Measurements from ENCODE around the gene ARFGAP2.

Gene ARFGAP2

DNA sequence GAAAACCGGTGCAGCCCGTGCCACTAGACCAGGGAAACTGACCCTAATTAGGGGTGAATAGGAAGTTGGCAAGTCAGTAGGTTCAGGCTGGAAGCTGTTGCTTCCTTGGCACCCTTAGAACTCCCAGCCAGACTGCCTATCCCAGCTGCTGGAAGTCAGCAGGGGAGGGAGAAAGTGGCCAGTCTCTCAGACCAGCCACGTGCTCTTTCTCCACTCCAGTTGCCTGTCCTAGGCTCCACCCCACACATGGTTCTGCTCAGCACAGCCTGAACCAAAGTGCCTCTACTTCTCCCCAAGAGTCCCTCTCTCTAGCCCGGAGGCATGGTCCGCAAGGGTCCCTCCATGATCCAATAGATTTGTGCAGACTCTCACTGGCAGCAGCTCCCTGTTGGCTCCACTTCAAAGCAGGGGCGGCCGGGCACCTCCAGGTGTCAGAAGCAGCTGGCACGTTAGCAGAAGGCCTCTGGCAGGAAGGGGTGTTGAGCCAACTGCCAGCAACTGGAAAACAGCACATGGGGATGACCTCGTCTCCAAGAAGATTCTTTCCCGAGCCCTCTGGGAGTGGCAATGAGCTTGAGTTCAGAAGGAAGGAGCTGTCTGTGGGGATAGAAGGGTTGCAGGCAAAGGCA, 27.7 kb downstream of the ARFGAP2 start:
- Histone ChIP-seq H3K9ac (ENCODE audit: low read length) (no peak overlapping the region), H2AFZ (ENCODE audit: low read depth, low read length, severe bottlenecking) (no peak overlapping the region), H3K4me2 (ENCODE audit: low read depth, low read length, poor library complexity, severe bottlenecking) (no peak overlapping the region), H3K79me2 (ENCODE audit: insufficient read depth, low read length) (no peaks in the 10 kb centered on the region), H3K9me2 (replicated peaks; ENCODE audit: insufficient read depth, low read length) (no peaks in the 10 kb centered on the region), H3K9me3 (ENCODE audit: insufficient read depth, low read length) (no peaks in the 10 kb centered on the region), H3K27ac (ENCODE audit: low read depth, low read length) (no peak overlapping the region), H3K36me3 (ENCODE audit: low read length) (no peaks in the 10 kb centered on the region), H3K4me3 (ENCODE audit: insufficient read depth, low read length, poor library complexity, severe bottlenecking) (no peak overlapping the region), H4K20me1 (ENCODE audit: low read depth, low read length) (no peaks in the 10 kb centered on the region), H3K27me3 (ENCODE audit: low read length) (no peaks in the 10 kb centered on the region), H3F3A (ENCODE audit: insufficient read depth) (no peaks in the 10 kb centered on the region)
- no peak for TF ChIP-seq EZH2phosphoT487 (conservative IDR thresholded peaks at IDR 0.05; ENCODE audit: low read length)
- TF ChIP-seq, protein P1, sequence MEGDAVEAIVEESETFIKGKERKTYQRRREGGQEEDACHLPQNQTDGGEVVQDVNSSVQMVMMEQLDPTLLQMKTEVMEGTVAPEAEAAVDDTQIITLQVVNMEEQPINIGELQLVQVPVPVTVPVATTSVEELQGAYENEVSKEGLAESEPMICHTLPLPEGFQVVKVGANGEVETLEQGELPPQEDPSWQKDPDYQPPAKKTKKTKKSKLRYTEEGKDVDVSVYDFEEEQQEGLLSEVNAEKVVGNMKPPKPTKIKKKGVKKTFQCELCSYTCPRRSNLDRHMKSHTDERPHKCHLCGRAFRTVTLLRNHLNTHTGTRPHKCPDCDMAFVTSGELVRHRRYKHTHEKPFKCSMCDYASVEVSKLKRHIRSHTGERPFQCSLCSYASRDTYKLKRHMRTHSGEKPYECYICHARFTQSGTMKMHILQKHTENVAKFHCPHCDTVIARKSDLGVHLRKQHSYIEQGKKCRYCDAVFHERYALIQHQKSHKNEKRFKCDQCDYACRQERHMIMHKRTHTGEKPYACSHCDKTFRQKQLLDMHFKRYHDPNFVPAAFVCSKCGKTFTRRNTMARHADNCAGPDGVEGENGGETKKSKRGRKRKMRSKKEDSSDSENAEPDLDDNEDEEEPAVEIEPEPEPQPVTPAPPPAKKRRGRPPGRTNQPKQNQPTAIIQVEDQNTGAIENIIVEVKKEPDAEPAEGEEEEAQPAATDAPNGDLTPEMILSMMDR (IDR thresholded peaks at IDR 0.05; ENCODE audit: insufficient read depth, low read length, poor library complexity, severe bottlenecking) = no peak

- H3K27ac ChIP-seq (ENCODE audit: low read depth, low read length) = no peak overlapping the region
- no peak overlapping the region for H3K4me3 ChIP-seq (ENCODE audit: insufficient read depth, low read length, poor library complexity, severe bottlenecking)
- H3K79me2 ChIP-seq (ENCODE audit: insufficient read depth, low read length) = no peaks in the 10 kb centered on the region
- H3F3A ChIP-seq (ENCODE audit: insufficient read depth) = no peaks in the 10 kb centered on the region
- no peak overlapping the region for H3K9ac ChIP-seq (ENCODE audit: low read length)
- H3K36me3 ChIP-seq (ENCODE audit: low read length) = no peaks in the 10 kb centered on the region
- H3K9me2 ChIP-seq (replicated peaks; ENCODE audit: insufficient read depth, low read length) = no peaks in the 10 kb centered on the region
- TF ChIP-seq EZH2phosphoT487 (conservative IDR thresholded peaks at IDR 0.05; ENCODE audit: low read length) = no peak
- TF ChIP-seq, protein P1 (IDR thresholded peaks at IDR 0.05; ENCODE audit: insufficient read depth, low read length, poor library complexity, severe bottlenecking) = no peak
- H3K4me2 ChIP-seq (ENCODE audit: low read depth, low read length, poor library complexity, severe bottlenecking) = no peak overlapping the region
- H3K27me3 ChIP-seq (ENCODE audit: low read length) = no peaks in the 10 kb centered on the region
- H3K9me3 ChIP-seq (ENCODE audit: insufficient read depth, low read length) = no peaks in the 10 kb centered on the region
- no peak overlapping the region for H2AFZ ChIP-seq (ENCODE audit: low read depth, low read length, severe bottlenecking)
- H4K20me1 ChIP-seq (ENCODE audit: low read depth, low read length) = no peaks in the 10 kb centered on the region
Measured at GRCh38 chr11:47148270-47148669, 28.4 kb downstream of the ARFGAP2 start.

DNA sequence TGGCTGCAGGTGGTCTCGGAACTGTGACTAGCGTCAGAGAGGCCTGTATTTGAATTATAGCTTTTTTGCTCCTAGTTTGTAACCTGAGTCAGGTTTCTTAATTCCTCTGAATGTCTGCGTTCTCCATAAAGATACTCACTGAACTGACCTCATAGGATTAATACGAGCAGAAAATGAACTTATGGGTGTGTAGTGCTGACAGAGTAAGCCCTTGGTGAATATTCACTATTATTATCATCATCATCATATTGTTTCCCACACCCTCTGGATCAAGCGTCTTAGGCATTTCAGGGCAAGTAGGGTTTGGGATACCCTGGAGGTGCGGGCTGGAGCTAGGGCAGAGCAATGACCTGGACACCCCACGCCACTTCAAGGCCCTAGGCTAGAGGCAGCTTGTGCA, 29.0 kb downstream of the ARFGAP2 start:
- no peak overlapping the region for H3K4me3 ChIP-seq (ENCODE audit: insufficient read depth, low read length, poor library complexity, severe bottlenecking)
- H3K9me3 ChIP-seq (ENCODE audit: insufficient read depth, low read length) = no peaks in the 10 kb centered on the region
- no peaks in the 10 kb centered on the region for H3K27me3 ChIP-seq (ENCODE audit: low read length)
- no peaks in the 10 kb centered on the region for H3F3A ChIP-seq (ENCODE audit: insufficient read depth)
- H3K27ac ChIP-seq (ENCODE audit: low read depth, low read length) = no peak overlapping the region
- H3K4me2 ChIP-seq (ENCODE audit: low read depth, low read length, poor library complexity, severe bottlenecking) = no peak overlapping the region
- H2AFZ ChIP-seq (ENCODE audit: low read depth, low read length, severe bottlenecking) = no peak overlapping the region
- no peaks in the 10 kb centered on the region for H3K9me2 ChIP-seq (replicated peaks; ENCODE audit: insufficient read depth, low read length)
- H3K9ac ChIP-seq (ENCODE audit: low read length) = no peak overlapping the region
- TF ChIP-seq, protein P1 (IDR thresholded peaks at IDR 0.05; ENCODE audit: insufficient read depth, low read length, poor library complexity, severe bottlenecking) = no peak
- no peak for TF ChIP-seq EZH2phosphoT487 (conservative IDR thresholded peaks at IDR 0.05; ENCODE audit: low read length)
- H3K79me2 ChIP-seq (ENCODE audit: insufficient read depth, low read length) = no peaks in the 10 kb centered on the region
- no peaks in the 10 kb centered on the region for H3K36me3 ChIP-seq (ENCODE audit: low read length)
- H4K20me1 ChIP-seq (ENCODE audit: low read depth, low read length) = no peaks in the 10 kb centered on the region

Data from SU-DHL-6 (cell line).